ENCODE data around the gene ALKAL2.
"Not testable (repeated sequence)": the region's sequence is repeated elsewhere in the genome, so short reads cannot be mapped to it uniquely, and the experiment has no call there.

The ALKAL2 gene, protein sequence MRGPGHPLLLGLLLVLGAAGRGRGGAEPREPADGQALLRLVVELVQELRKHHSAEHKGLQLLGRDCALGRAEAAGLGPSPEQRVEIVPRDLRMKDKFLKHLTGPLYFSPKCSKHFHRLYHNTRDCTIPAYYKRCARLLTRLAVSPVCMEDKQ

DNA sequence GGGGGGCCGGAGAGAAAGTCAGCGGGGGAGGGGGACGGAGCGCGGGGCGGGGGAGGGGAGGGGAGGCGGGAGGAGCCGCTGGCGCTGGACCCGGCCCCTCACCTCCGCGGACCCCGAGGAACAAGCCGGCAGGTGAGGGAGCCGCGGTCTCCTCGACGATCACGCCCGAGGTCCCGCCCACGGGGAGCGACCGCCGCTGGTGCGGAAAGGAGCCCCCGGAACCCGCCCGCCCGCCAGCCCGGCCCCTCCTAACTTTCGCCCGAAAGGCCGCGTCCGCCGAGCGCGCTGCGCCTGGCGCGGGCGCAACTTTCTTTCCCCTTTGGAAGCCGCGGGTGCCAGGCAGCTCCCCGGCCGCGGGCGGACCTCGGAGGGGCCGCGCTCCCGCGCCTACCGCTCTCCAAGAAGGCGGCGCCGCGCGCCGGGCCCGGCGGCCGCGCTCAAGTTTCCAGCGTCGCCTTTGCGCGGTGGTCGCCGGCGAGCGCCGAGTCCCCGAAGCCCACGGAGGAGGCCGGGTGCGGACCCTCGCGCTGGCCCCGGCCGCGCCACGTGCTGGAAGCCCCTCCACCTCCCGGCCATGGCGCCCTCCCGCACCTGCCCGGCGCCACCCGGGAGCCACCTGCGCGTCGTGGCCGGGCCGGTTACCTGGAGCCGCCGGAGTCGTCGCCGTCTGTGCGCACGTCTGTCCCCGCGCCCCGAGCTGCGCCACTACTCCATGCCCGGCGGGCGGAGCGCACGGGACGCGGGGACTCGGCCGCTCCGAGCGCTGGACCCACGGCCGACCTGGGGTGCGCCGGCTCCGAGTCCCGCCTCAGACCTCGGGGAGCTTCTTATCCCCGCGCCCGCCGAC is at the start of gene ALKAL2:
TSS of gene ALKAL2 (minus strand) at position 181 of the 847 bp plus-strand sequence. CDS start 256 bp downstream, outside the sequence.
- no peak for DNase-seq (ENCODE audit: low read depth in 2 of 2)

DNA sequence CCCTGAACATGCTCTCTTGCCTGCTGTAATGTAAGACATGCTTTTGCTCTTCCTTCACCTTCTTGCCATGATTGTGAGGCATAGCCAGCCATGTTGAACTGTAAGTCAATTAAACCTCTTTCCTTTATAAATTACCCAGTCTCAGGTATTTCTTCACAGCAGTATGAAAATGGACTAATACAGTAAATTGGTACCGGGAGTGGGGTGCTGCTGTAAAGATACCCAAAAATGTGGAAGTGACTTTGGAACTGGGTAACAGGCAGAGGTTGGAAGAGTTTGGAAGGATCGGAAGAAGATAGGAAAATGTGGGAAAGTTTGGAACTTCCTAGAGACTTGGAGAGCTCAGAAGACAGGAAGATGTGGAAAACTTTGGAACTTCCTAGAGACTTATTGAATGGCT is 49.1 kb upstream of the ALKAL2 start:
- not testable (repeated sequence) for DNase-seq (ENCODE audit: low read depth in 2 of 2)

DNA sequence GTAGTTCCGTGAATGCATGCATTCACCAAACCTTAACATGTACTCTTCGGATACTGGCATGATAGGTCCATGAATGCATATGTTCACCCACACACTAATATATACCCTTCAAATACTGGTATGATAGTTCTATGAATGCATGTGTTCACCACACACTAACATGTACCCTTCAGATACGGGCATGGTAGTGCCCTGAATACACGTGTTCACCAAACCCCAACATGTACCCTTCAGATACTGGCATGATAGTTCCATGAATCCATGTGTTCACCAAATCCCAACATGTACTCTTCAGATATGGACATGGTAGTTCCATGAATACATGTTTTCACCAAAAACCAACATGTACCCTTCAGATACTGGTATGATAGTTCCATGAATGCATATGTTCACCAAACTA is 48.5 kb upstream of the ALKAL2 start:
- no peak for DNase-seq (ENCODE audit: low read depth in 2 of 2)

DNA sequence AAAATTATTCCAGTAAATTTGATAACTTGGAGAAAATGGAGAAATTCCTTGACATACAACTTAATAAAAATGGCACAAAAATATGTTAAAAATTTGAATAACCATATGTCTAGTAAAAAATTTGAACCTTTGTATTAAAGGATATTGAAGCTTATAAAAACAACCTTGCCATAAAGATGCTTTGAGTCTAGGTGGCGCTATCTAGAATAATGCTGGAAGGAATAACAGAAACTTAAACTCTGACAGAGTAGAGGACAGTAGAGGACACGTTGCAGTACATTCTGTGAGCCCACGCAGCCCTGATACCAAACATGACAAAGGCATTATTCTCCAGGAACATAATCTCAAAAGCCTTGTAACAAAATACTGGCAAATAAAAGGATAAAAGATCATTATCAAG is 44.7 kb upstream of the ALKAL2 start:
- no peak for DNase-seq (ENCODE audit: low read depth in 2 of 2)

DNA sequence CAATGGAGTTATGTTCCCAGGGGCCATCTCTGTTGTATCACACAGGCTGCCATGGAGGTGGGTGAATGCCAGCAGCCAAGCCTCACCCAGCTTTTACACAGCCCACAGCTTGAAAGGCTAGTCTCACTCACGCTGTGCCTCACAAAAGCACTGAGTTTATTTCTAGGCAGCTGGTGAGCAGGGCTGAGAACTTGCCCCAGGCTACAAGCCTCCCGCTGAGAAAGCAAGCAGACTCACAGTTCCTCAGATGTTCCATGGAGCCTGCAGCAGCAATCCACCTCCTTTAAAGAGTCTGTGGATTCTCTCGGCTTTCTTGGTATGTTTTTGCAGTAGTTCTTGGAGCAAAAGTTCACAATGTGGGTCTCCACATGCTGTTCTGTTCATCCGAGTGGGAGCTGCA is 40.9 kb upstream of the ALKAL2 start:
- no peak for DNase-seq (ENCODE audit: low read depth in 2 of 2)

DNA sequence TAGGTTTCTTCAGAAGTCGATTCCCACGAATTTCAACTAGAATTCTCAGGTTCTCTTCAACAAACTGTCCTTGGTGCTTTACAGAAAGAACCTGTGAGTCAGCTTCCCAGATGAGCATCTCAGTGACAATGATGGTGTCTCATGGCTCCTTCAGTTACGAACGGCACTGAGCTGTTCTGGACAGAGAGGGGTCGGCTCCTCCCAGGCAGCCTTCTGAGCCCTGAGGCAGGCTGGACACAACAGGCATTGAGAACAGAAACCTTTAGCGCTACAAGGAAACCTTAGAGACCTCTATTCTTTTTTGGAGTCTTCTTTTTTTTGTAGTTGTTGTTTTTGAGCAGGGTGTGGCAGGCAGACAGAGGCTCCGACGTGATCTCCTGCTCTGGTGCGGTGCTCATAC is 35.1 kb upstream of the ALKAL2 start:
- no peak for DNase-seq (ENCODE audit: low read depth in 2 of 2)

DNA sequence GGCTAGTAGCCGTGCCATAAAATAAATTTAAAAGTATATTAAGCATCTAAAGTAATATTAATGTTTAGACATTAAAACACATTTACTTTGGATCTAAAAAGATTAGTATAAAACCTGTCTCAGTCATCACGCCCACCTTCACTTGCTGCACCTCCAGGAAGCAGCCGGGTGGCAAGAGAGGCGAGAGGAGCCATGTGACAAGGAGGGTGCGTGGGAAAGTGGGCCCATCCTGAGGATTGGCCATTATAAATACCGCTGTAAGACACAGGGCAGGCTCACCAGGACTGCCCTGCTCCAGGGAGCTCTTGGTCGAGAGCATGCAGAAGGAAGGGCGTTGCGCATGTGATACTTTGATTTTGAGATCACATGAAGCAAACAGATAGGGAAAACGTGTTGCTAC is 34.4 kb upstream of the ALKAL2 start:
- no peak for DNase-seq (ENCODE audit: low read depth in 2 of 2)

DNA sequence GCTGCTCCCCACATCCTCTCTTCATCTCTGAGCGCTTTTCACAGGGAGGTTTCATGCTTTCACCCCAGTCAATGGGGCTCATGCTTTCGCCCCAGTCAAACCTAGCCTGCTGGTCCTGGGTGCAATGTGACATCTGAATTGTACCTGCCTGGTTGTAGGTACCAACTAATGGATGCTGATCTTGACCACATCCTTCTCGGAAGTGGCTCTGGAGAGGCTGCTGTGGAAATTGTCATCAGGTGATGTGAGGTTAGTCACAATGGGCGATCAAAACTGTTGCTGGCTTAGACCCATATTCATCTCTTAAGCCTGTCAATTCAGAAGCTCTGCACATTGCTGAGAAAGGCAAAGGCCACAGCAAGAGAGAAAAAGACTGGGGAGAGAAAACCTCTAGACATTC is 32.7 kb upstream of the ALKAL2 start:
- no peak for DNase-seq (ENCODE audit: low read depth in 2 of 2)

DNA sequence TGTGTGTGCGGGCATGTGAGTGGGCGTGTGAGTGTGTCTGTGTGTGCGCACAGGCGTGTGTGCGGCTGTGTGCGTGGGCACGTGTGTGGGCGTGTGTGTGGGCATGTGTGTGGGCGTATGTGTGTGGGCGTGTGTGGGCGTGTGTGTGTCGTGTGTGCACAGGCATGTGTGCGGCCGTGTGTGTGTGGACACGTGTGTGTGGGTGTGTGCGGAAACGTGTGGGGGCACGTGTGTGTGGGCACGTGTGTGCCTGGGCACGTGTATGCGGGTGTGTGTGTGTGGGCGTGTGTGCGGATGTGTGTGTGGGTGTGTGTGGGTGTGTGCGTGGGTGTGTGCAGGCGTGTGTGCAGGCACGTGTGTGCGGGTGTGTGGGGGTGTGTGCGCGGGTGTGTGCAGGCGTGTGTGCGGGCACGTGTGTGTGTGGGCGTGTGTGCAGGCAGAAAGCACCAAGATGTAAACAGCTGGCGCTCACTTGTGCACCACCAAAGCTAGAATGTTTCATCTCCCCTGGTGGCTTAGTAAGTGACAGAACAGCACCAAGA is 31.2 kb upstream of the ALKAL2 start:
- DNase-seq (ENCODE audit: low read depth in 2 of 2): no peak

DNA sequence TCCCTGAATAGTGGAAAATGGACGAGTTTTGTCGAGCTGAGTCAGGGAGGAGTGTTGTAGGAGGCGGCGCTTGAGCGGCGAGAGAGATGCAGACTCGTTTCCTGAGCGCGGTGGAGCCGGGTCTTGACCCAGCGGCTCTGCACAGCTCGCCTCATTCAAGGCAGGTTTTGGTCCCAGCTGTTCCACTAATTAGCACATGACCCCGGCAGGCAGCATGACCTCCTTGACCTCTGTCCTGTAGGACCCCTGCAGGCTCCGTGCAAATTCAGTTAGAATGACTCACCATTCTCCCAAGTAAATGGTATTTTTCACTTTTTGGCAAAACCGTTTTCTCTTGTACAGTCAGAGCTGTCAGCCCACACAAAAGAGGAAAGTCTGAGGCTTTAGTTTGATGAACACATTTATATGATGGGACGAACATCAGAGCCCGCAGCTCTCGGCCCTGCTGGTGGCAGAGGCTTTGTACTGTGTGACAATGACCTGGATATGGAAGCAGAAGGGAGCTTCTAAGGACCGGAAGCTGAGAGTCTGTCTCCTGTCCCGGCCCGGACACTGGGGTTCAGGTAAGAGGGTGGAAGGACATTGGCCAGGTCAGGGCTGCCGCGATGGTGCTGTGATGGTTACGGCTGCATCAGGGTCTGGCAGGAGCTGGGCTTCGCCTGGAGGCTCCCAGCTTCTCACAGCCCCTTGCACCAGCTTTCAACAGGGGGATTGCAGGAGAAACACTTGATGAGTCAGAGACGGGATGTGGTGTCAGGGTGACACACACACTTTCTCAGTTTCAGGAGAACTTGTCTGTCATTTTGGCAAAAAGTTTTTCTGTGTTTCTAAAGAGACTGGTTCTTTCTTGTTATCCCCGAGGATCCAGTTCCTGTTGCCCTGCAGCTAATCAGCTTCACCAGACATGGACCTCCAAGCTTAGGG is 29.9 kb upstream of the ALKAL2 start:
- DNase-seq (ENCODE audit: low read depth in 2 of 2): no peak

DNA sequence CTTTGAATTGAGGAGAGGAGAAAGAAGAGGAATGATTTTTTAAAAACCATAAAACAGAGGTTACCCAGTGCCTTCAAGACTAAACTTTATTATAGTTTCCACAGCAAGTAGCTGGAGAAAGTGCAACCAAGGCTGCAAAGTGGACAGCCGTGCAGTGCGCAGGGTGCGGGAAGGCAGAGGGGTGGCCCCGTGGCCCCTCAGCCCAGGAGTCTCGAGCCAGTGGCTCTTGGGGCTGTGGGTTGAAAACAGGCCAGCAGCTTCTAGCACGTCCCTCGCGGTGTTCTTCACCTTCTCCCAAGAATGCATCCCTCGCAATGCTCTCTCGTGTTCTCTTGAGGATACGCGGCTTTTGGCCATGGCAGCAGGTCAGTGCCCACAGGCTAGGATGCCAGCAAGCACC is 28.5 kb upstream of the ALKAL2 start:
- no peak for DNase-seq (ENCODE audit: low read depth in 2 of 2)

DNA sequence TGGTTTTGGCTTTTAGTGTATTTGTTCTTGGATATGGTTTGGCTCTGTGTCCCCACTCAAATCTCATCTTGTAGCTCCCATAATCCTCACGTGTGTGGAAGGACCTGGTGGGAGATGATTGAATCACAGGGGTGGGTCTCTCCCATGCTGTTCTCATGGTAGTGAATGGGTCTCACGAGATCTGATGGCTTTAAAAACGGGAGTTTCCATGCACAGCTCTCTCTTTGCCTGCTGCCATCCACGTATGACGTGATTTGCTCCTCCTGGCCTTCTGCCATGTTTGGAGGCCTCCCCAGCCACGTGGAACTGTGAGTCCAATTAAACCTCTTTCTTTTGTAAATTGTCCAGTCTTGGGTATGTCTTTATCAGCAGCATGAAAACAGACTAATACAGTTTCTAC is 28.0 kb upstream of the ALKAL2 start:
- DNase-seq (ENCODE audit: low read depth in 2 of 2): not testable (repeated sequence)

DNA sequence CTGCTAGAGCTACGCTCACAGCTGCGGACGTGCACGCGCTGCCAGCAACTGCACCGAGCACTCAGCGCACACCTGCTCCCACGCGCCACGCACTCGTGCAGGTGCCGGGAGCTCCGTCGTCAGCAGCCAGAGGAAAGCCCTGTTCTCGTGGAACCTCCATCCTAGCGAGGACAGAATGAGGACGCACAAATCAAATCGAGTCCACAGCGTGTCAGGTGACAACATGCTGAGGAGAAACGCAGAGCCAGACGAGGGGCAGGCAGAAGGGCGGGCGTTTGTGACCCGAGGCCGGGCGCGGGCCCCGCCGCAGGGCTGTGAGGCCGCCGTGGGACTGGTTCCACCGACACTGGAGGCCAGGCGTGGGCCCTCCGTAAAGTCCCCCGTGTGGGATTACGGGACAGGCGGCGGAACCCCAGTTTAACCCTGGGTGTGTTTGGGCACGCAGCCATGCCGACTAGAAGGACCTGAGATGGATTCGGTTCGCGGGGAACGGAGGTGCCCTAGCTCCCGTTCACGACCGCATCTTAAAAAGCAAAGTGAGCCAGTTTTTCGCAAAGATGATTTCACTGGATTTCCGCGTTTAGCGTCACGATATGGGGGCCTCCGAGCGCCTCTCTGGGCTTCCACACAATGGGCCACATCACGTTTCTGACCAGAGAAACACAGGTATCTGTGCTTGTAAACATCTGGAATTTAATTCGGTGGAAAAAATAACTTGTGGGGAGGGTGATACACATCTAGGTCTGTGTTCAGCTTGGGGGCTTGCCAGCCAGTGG is 26.9 kb upstream of the ALKAL2 start:
- no peak for DNase-seq (ENCODE audit: low read depth in 2 of 2)

DNA sequence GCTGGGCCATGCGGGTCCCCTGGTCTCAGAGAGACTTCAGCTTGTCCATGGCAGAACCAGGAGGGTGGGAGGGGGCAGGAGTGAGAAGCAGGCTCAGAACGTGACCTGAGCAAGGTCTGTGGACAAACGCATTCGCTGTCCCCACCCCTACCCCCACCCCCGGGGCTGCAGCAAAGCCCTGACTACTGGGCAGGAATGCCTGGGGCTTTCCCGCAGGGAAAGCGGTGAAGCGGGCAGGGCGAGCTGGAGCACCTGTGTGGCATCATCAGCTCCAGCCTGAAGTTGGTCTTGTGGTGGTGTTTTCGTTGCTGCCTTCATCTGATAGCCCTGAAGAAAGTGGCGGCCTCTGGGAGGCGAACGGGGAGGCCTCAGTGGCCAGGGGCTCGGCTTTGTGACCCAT is 26.1 kb upstream of the ALKAL2 start:
- DNase-seq (ENCODE audit: low read depth in 2 of 2): no peak

DNA sequence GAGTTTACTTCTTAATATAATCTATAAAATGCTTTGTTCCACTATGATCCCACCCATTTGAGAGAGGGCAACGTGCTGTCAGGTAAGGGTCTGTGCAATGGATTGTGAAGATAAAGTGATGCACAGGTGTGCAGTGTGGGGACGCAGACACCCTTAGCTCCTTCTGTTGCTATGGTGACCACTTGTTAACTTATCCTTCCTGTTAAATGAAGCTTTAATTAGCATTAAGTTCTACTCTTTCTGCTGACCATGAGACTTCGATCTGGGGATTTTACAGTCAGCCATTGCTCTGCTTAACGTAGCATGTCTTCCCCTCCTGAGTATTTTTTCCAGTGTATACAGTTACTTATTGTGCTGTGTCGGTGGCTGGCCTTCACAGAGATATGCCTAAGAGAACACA is 23.1 kb upstream of the ALKAL2 start:
- DNase-seq (ENCODE audit: low read depth in 2 of 2): no peak

DNA sequence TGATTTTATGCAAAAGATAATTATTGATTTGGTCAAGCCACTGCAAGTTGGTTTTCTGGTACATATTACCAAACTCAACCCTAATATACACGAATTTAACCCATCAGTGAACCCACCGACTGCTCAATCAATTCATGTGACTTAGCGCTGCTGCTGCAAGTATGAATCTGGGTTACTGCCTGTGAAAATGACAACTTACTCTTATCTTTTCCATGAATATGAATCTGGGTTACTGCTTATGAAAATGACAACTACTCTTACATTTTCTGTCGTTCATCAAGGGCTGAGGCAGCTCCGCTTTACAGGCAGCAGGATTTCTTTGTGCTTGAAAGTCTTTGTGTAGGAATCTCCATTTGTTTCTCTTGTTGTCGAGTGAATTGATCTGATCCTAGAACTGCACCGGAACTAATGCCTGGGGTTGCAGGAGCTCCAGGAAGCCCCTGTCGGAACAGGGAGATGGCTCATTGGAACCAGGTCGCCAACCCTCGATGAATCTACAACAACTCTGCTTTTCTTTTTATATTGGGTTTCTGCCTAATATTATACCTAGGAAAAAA is 22.1 kb upstream of the ALKAL2 start:
- no peak for DNase-seq (ENCODE audit: low read depth in 2 of 2)

DNA sequence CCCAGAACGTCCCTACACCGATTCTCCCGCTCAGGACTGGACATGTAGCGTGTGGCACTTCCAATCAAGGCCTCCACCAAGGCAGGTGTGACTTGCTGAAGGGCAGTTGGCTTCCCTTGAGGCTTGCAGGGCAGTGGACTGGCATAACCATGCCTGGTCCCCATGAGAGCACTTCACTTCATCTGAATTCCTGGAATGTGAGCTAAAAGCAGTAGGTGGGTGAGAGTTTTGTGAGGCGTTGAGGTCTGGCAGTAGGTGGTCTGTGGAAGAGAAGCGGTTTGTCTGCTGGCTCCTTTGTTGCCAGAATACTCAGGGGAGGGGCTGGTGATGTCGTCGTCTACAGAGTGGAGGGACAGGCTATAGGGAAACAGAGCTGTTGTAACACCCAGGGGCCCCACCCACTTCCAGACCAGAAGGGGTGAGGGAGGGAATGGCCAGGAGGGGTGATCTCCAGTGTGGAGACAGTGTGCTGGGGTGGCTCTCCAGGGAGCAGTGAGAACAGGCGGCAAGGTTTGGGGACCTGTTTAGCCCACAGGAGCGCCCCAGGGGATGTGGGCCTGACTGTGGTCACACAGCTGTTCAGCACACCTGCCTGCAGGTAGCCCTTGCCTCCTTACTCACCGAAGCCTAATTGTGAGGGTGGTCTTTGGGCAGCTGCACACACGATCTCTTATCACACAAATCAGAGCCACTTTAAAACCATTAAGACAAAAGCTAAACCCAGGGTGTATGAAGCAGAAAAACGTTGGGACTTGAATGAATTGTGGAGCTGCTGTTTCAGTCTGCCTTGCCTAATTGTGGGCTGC is 21.5 kb upstream of the ALKAL2 start:
- no peak for DNase-seq (ENCODE audit: low read depth in 2 of 2)

DNA sequence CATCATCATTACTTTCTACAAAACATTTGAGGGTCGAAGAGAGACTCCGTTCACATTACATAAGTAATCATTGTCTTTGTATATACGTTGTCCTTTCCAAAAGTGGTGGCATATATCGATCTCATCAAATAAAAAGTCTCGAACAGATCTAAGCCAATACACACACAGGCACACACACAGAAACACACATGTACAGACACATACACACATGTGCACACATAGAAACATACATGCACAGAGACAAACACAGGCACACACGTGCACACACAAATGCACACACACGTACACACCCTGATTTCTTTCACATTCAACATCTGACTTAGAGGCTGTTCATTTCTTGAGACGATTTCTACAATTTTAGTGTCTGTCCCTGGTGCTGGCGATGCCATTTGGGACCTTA is 17.5 kb upstream of the ALKAL2 start:
- DNase-seq (ENCODE audit: low read depth in 2 of 2): no peak

DNA sequence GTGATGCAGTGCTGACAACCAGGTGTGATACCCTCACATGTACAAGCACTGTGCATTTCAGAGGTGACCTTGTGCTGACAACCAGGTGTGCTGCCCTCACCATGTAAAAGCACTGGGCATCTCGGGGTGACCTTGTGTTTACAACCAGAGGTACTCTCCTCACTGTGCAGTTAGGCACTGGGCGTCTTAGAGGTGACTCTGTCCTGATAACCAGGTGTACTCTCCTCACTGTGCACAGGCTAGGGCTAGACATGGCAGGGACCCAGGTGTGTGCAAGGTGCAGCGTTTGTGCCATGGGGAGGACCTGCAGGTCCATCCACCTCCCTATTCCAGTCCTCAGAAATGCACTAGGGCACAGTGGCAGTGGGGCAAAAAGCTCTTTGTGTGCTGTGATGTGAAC is 8.5 kb upstream of the ALKAL2 start:
- DNase-seq (ENCODE audit: low read depth in 2 of 2): no peak

DNA sequence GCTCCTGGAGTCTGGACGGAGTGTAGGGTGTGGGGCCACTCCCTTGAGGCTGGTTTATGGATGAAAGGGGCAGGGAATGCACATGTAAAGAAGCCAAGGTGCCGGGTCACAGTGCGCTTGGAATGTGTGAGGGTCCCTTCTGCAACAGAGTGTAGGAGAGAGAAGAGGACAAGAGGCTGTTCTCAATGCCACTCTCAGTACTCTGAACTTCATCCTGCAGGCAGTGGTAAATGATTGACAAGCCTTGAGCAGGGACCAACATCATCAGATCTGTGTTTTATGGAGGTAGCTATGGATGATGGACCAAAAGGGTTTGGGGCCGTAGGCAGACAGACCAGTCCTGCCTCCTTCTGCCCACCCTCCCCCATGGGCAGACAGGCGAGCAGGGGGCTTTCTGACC is 7.2 kb upstream of the ALKAL2 start:
- no peak for DNase-seq (ENCODE audit: low read depth in 2 of 2)
